ENCODE results near the gene ST6GALNAC2.
"Not testable (repeated sequence)": the region's sequence is repeated elsewhere in the genome, so short reads cannot be mapped to it uniquely, and the experiment has no call there.

Gene ST6GALNAC2

DNA sequence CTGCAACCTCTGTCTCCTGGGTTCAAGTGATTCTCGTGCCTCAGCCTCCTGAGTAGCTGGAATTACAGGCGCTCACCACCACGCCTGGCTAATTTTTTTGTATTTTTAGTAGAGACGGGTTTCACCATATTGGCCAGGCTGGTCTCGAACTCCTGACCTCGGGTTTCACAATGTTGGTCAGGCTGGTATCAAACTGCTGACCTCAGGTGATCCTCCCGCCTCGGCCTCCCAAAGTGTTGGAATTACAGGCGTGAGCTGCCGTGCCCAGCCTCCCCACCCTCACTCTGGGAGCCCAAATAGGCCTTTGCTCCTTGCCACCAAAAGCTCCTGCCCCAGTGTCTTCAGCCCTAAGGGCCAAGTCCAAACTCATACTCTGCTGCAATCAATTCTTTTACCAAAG is 64.0 kb downstream of the ST6GALNAC2 start:
- not testable (repeated sequence) for H3K9me3 ChIP-seq (ENCODE audit: control insufficient read depth, low read length); H3K4me3 ChIP-seq (ENCODE audit: extremely low read depth, insufficient read depth, low read length, poor library complexity, severe bottlenecking); H3K36me3 ChIP-seq (ENCODE audit: control insufficient read depth, insufficient read depth, low read length); H3K27ac ChIP-seq (ENCODE audit: low read depth, low read length, severe bottlenecking)
- WGBS, 2 experiments (ENCODE audit: insufficient coverage in 2 of 2), result 91 to 92% methylated on average over 8 to 10 of the region's 10 CpGs
- peaks cover 11% of the 10 kb centered on the region for H3K4me1 ChIP-seq (ENCODE audit: control insufficient read depth, insufficient read depth, low read length, poor library complexity, severe bottlenecking)

DNA sequence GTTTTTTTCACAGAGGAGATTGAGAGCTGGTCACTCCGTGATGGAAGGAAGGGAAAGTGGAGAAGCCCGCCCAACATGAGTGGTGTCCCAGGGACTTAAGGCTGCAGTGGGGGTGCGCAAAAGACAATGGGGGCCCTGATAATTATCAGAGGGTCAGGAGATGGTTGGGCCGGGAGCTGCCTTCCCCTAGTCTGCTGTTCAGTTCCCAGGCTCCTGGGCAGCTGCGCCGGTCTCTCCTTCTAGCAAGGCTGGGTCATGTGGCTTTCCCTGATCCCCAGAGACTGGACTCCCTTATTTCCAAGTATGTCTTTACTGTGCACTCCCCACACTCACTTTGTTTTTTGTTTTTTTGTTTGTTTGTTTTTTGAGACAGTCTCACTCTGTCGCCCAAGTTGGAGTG is 64.4 kb downstream of the ST6GALNAC2 start:
- Histone ChIP-seq H3K4me3 (ENCODE audit: extremely low read depth, insufficient read depth, low read length, poor library complexity, severe bottlenecking) (no peak overlapping the region), H3K9me3 (ENCODE audit: control insufficient read depth, low read length) (no peaks in the 10 kb centered on the region)
- WGBS, 2 experiments (ENCODE audit: insufficient coverage in 2 of 2), result 91 to 95% methylated on average over 6 to 7 of the region's 7 CpGs

DNA sequence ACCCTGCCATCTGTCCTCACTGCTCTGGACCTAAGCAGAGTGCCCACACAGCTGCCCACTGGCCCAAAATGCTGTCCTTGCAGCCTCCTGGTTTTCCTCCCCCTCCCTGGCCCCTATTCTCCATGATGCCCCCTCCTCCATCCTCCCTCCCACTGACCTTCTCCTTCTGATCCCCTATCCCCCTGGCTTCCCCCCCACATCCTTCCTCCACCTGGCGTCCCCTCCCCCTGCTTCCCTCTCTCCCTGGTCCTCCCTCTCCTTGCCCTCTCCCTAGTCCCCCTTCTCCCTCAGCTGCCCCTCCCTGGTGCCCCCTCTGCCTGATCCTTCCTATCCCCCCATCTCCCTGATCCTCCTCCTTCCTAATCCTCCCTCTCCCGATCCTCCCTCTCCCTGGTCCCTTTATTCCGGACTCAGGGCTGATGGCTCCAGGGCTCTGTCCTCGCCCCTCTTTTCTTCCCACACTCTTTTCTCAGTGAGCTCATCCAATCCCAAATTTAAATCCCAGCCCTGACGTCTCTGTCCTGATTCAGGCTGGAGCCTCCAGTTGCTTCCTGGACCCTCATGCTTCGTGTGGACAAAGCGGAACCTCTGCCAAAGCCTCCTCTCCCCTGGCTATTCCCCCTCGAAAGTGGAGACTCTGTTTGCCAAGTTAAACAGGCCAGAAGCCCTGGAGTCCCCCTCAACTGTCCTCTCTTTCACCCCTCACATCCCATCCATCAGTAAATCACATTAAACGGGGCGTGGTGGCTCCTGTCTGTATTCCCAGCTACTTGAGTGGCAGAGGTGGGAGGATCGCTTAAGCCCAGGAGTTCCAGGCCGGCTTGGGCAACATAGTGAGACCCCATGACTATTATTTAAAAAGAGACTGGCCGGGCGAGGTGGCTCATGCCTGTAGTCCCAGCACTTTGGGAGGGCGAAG is 66.4 kb downstream of the ST6GALNAC2 start:
- no peaks in the 10 kb centered on the region for H3K36me3 ChIP-seq (ENCODE audit: control insufficient read depth, insufficient read depth, low read length)
- no peak overlapping the region for H3K27ac ChIP-seq (ENCODE audit: low read depth, low read length, severe bottlenecking)
- peaks cover 6% of the 10 kb centered on the region for H3K4me1 ChIP-seq (ENCODE audit: control insufficient read depth, insufficient read depth, low read length, poor library complexity, severe bottlenecking)
- WGBS, 2 experiments (ENCODE audit: insufficient coverage in 2 of 2), result 79 to 82% methylated on average over 12 of the region's 15 CpGs
- H3K4me3 ChIP-seq (ENCODE audit: extremely low read depth, insufficient read depth, low read length, poor library complexity, severe bottlenecking), result no peak overlapping the region
- no peaks in the 10 kb centered on the region for H3K9me3 ChIP-seq (ENCODE audit: control insufficient read depth, low read length)

More for the DNA sequence above, 64.4 kb downstream of the ST6GALNAC2 start:
- Histone ChIP-seq H3K27ac (ENCODE audit: low read depth, low read length, severe bottlenecking) (no peak overlapping the region), H3K4me1 (ENCODE audit: control insufficient read depth, insufficient read depth, low read length, poor library complexity, severe bottlenecking) (peaks cover 11% of the 10 kb centered on the region), H3K36me3 (ENCODE audit: control insufficient read depth, insufficient read depth, low read length) (no peaks in the 10 kb centered on the region)

DNA sequence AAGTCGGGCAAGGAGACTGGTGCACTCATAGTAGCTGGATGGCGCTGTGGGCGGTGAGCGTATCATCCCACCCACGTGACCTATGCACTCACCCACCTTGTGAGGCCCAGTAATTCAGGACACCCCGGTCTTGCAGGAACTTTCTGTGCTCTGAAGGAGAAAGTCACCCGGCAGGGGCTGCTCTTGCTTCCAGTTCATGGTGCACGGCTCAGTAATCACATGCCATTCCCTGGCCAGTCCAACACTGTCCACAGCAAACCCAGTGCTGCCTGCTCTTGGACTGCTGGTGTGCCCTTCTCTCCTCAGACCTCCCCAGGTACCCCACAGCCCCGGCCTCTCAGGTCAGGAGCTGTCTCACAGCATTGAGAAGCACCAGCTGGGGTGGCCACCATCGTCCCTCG is 68.0 kb downstream of the ST6GALNAC2 start:
- WGBS, 2 experiments (ENCODE audit: insufficient coverage in 2 of 2), result 93 to 97% methylated on average over 11 of the region's 11 CpGs
- Histone ChIP-seq H3K4me1 (ENCODE audit: control insufficient read depth, insufficient read depth, low read length, poor library complexity, severe bottlenecking) (peaks cover 5% of the 10 kb centered on the region), H3K27ac (ENCODE audit: low read depth, low read length, severe bottlenecking) (no peak overlapping the region), H3K4me3 (ENCODE audit: extremely low read depth, insufficient read depth, low read length, poor library complexity, severe bottlenecking) (no peak overlapping the region), H3K36me3 (ENCODE audit: control insufficient read depth, insufficient read depth, low read length) (no peaks in the 10 kb centered on the region), H3K9me3 (ENCODE audit: control insufficient read depth, low read length) (no peaks in the 10 kb centered on the region)
